GM18861 (cell line): ENCODE results near the gene FGGY.

Experiments used
- ATAC-seq: cut with Tn5 transposase; IDR thresholded peaks from one replicate; pipeline ENCODE4 v1.9.1; 2021; ENCODE audit not compliant: unreplicated experiment

The FGGY gene

GRCh38 chr1:59315529-59316463, 18.9 kb downstream of the FGGY start:
- no peak for ATAC-seq

GRCh38 chr1:59316497-59317128, 19.7 kb downstream of the FGGY start:
- no peak for ATAC-seq

GRCh38 chr1:59317343-59317742, 20.4 kb downstream of the FGGY start:
- ATAC-seq = no peak

GRCh38 chr1:59317780-59318179, 20.9 kb downstream of the FGGY start:
- ATAC-seq = no peak

GRCh38 chr1:59318271-59318860, 21.5 kb downstream of the FGGY start:
- ATAC-seq = no peak

- no peak for ATAC-seq
Measured at GRCh38 chr1:59322394-59322793, 25.5 kb downstream of the FGGY start.

GRCh38 chr1:59322814-59323213, 25.9 kb downstream of the FGGY start:
- ATAC-seq = no peak

- no peak for ATAC-seq
Measured at GRCh38 chr1:59323879-59324278, 27.0 kb downstream of the FGGY start.

- ATAC-seq = no peak
Measured at GRCh38 chr1:59328353-59328752, 31.5 kb downstream of the FGGY start.

GRCh38 chr1:59329412-59330053, 32.6 kb downstream of the FGGY start:
- ATAC-seq = no peak

GRCh38 chr1:59331686-59332620, 35.1 kb downstream of the FGGY start:
- no peak for ATAC-seq

GRCh38 chr1:59332983-59333382, 36.1 kb downstream of the FGGY start:
- no peak for ATAC-seq

- no peak for ATAC-seq
Measured at GRCh38 chr1:59333626-59334277, 36.9 kb downstream of the FGGY start.

GRCh38 chr1:59340411-59341307, 43.8 kb downstream of the FGGY start:
- peak; percentile 81 for ATAC-seq

- ATAC-seq = no peak
Measured at GRCh38 chr1:59342801-59343575, 46.1 kb downstream of the FGGY start.

GRCh38 chr1:59343576-59343840, 46.6 kb downstream of the FGGY start:
- ATAC-seq = no peak

GRCh38 chr1:59345221-59345620, 48.3 kb downstream of the FGGY start:
- no peak for ATAC-seq

GRCh38 chr1:59346429-59346828, 49.5 kb downstream of the FGGY start:
- no peak for ATAC-seq
